ENCODE data around the gene RBP3. TPM values are rescaled to one million over a fixed set of nuclear protein-coding genes. Genes with fewer than 3 reads are reported as not detected.

Gene RBP3
- total RNA-seq, 1 experiment from 2014 or later, result not detected

- no TSS peak for BruUV-seq (replicated peaks)
- H3K9me3 ChIP-seq (ENCODE audit: control insufficient read depth, insufficient read depth, low read depth, low read length), result no peaks in the 10 kb centered on the region
- TF ChIP-seq REST (IDR thresholded peaks at IDR 0.05; ENCODE audit: insufficient read depth in 1 of 2, low read depth in 2 of 2, low read length in 1 of 2) (no peak), SIN3A (IDR thresholded peaks at IDR 0.05; ENCODE audit: borderline replicate concordance, insufficient read depth, low read depth, low read length) (no peak), TCF7L2 (IDR thresholded peaks at IDR 0.05; ENCODE audit: low read depth, low read length) (no peak), POLR2AphosphoS5 (IDR thresholded peaks at IDR 0.05; ENCODE audit: low read depth, low read length) (no peak), CTCF (IDR thresholded peaks at IDR 0.05) (no peak)
- no peaks in the 10 kb centered on the region for H3K36me3 ChIP-seq (ENCODE audit: control insufficient read depth, insufficient read depth, low read length)
- no peaks in the 10 kb centered on the region for H3K27me3 ChIP-seq (ENCODE audit: control insufficient read depth, insufficient read depth, low read length)
- ChIA-PET POLR2A (no interaction called here), CTCF (no interaction called here)
- ATAC-seq, result no peak
- in situ Hi-C loops (cut with HindIII; ENCODE audit: low pct_unique_long_range_greater_than_20kb, low sequenced_read_pairs) (no loop called here), intact Hi-C loops (cut with micrococcal nuclease; ENCODE audit: unreplicated experiment) (no loop called here)
- H3K4me1 ChIP-seq (ENCODE audit: control insufficient read depth, insufficient read depth, low read length), result peaks cover 26% of the 10 kb centered on the region
- DNase-seq (ENCODE audit: low read depth, low spot score), result no peak
- no peak overlapping the region for H3K4me3 ChIP-seq (ENCODE audit: low read depth in 2 of 2, low read length in 2 of 2)
- H3K27ac ChIP-seq (ENCODE audit: low read length), result peak overlapping the region; percentile 60
Measured at GRCh38 chr10:47397256-47397655, 49.1 kb downstream of the RBP3 start.

- Histone ChIP-seq H3K4me3 (ENCODE audit: low read depth in 2 of 2, low read length in 2 of 2) (no peak overlapping the region), H3K27ac (ENCODE audit: low read length) (peak overlapping the region; percentile 75; the same call in 1 of the 2 replicates), H3K4me1 (ENCODE audit: control insufficient read depth, insufficient read depth, low read length) (peaks cover 52% of the 10 kb centered on the region), H3K36me3 (ENCODE audit: control insufficient read depth, insufficient read depth, low read length) (no peaks in the 10 kb centered on the region), H3K27me3 (ENCODE audit: control insufficient read depth, insufficient read depth, low read length) (no peaks in the 10 kb centered on the region), H3K9me3 (ENCODE audit: control insufficient read depth, insufficient read depth, low read depth, low read length) (no peaks in the 10 kb centered on the region)
- BruUV-seq (replicated peaks), result no TSS peak
- POLR2A ChIA-PET, result no interaction called here
- TF ChIP-seq REST (IDR thresholded peaks at IDR 0.05; ENCODE audit: insufficient read depth in 1 of 2, low read depth in 2 of 2, low read length in 1 of 2), result no peak
- TF ChIP-seq POLR2AphosphoS5 (IDR thresholded peaks at IDR 0.05; ENCODE audit: low read depth, low read length), result no peak
- no peak for TF ChIP-seq SIN3A (IDR thresholded peaks at IDR 0.05; ENCODE audit: borderline replicate concordance, insufficient read depth, low read depth, low read length)
- CTCF ChIA-PET, result no interaction called here
- ATAC-seq, result no peak
- intact Hi-C loops (cut with micrococcal nuclease; ENCODE audit: unreplicated experiment) (no loop called here), in situ Hi-C loops (cut with HindIII; ENCODE audit: low pct_unique_long_range_greater_than_20kb, low sequenced_read_pairs) (no loop called here)
- no peak for DNase-seq (ENCODE audit: low read depth, low spot score)
Measured at GRCh38 chr10:47400251-47400650, 52.1 kb downstream of the RBP3 start.
